SK-N-SH treated with all-trans-retinoic acid at 6 μM for 48 hours (cell line): ENCODE results near the gene NAV3.

ENCODE experiments used
- CSDC2 ChIP-seq: fragments of 250-450 bp; sonication (Bioruptor Pico); IDR thresholded peaks from 2 replicates; pipeline ENCODE4 v1.5.0; 2020; ENCODE audit warnings: mild to moderate bottlenecking, moderate library complexity
- PATZ1 ChIP-seq: fragments of 250-450 bp; sonication (Bioruptor Pico); IDR thresholded peaks from 2 replicates; pipeline ENCODE4 v1.8.0; 2020; ENCODE audit warnings: mild to moderate bottlenecking, moderate library complexity, borderline replicate concordance
- RARB ChIP-seq: fragments of 250-450 bp; sonication (Bioruptor Pico); IDR thresholded peaks from 2 replicates; pipeline ENCODE4 v1.8.0; 2021; ENCODE audit warnings: mild to moderate bottlenecking, moderate library complexity

DNA sequence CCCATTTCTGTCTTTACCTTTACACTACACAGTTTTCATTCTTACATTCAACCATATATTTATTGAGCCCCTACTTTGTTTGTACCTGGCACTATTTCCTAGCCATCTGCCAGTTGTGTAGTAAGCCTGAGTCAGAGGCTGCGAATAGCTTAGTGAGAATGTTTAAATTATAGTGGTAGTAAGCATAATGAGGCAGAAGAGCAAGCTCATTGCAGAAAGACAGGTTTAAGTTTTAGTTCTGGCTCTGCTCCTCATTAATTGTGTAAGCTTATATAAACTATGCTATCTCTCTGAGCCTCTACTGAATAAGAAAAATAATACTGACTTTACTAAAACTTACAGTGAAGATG is 123.5 kb downstream of the NAV3 start:
- TF ChIP-seq CSDC2 (CRISPR knock-in tag), result no peak
- TF ChIP-seq PATZ1 (CRISPR knock-in tag), result no peak
- no peak for TF ChIP-seq RARB (CRISPR knock-in tag)
